ENCODE results near the gene COQ8A. TPM values are rescaled to one million over a fixed set of nuclear protein-coding genes. Genes with fewer than 3 reads are reported as not detected.

Gene COQ8A
- total and polyA plus RNA-seq, 5 donors, result 130 to 238 (median 201) TPM

- no peak overlapping the region for H3K4me3 ChIP-seq (ENCODE audit: low read length)
- ATAC-seq, result peak; percentile 36 to 49
Measured at GRCh38 chr1:226945106-226945857, 5.2 kb downstream of the COQ8A start.

GRCh38 chr1:226945858-226946245 is 5.8 kb downstream of the COQ8A start:
- ATAC-seq (peak in 1 of 2 donors; percentile 3), DNase-seq (no peak)
- no peak overlapping the region for H3K4me3 ChIP-seq (ENCODE audit: low read length)
- no peaks in the 10 kb centered on the region for H3K27me3 ChIP-seq (ENCODE audit: control insufficient read depth, insufficient read depth)
- peak overlapping the region; percentile 10 for H3K27ac ChIP-seq (ENCODE audit: low read length)
- intact Hi-C loops (cut with DNase I), result no loop called here
- no peaks in the 10 kb centered on the region for H3K9me3 ChIP-seq (ENCODE audit: control insufficient read depth, low read length)
- 61% methylated on average over 8 of the region's 8 CpGs for WGBS
- H3K4me1 ChIP-seq (ENCODE audit: control insufficient read depth, insufficient read depth, low read length), result peaks cover 31% of the 10 kb centered on the region

More at GRCh38 chr1:226945106-226945857, 5.2 kb downstream of the COQ8A start:
- peaks cover 32% of the 10 kb centered on the region for H3K4me1 ChIP-seq (ENCODE audit: control insufficient read depth, insufficient read depth, low read length)
- intact Hi-C loops (cut with DNase I), result no loop called here
- peak overlapping the region; percentile 10 for H3K27ac ChIP-seq (ENCODE audit: low read length)
- no peaks in the 10 kb centered on the region for H3K9me3 ChIP-seq (ENCODE audit: control insufficient read depth, low read length)
- DNase-seq, result peak in 1 of 3 donors; percentile 53
- 38% methylated on average over 19 of the region's 19 CpGs for WGBS
- no peaks in the 10 kb centered on the region for H3K27me3 ChIP-seq (ENCODE audit: control insufficient read depth, insufficient read depth)

- intact Hi-C loops (cut with DNase I), result no loop called here
- Histone ChIP-seq H3K4me1 (ENCODE audit: control insufficient read depth, insufficient read depth, low read length) (peaks cover 28% of the 10 kb centered on the region), H3K27me3 (ENCODE audit: control insufficient read depth, insufficient read depth) (no peaks in the 10 kb centered on the region), H3K9me3 (ENCODE audit: control insufficient read depth, low read length) (no peaks in the 10 kb centered on the region), H3K27ac (ENCODE audit: low read length) (peak overlapping the region; percentile 10), H3K4me3 (ENCODE audit: low read length) (no peak overlapping the region)
- no peak for DNase-seq
- 77% methylated on average over 9 of the region's 9 CpGs for WGBS
- peak in 1 of 2 donors; percentile 6 for ATAC-seq
Measured at GRCh38 chr1:226946285-226946684, 6.2 kb downstream of the COQ8A start.

GRCh38 chr1:226946841-226947240 is 6.7 kb downstream of the COQ8A start:
- DNase-seq (no peak), ATAC-seq (no peak)
- intact Hi-C loops (cut with DNase I), result no loop called here
- H3K4me3 ChIP-seq (ENCODE audit: low read length), result no peak overlapping the region
- H3K4me1 ChIP-seq (ENCODE audit: control insufficient read depth, insufficient read depth, low read length), result peaks cover 29% of the 10 kb centered on the region
- 61% methylated on average over 3 of the region's 3 CpGs for WGBS
- peak overlapping the region; percentile 10 for H3K27ac ChIP-seq (ENCODE audit: low read length)
- no peaks in the 10 kb centered on the region for H3K9me3 ChIP-seq (ENCODE audit: control insufficient read depth, low read length)
- no peaks in the 10 kb centered on the region for H3K27me3 ChIP-seq (ENCODE audit: control insufficient read depth, insufficient read depth)

- intact Hi-C loops (cut with DNase I), result no loop called here
- no peak overlapping the region for H3K4me3 ChIP-seq (ENCODE audit: low read length)
- peaks cover 26% of the 10 kb centered on the region for H3K4me1 ChIP-seq (ENCODE audit: control insufficient read depth, insufficient read depth, low read length)
- H3K27ac ChIP-seq (ENCODE audit: low read length), result no peak overlapping the region
- DNase-seq, result no peak
- no peaks in the 10 kb centered on the region for H3K27me3 ChIP-seq (ENCODE audit: control insufficient read depth, insufficient read depth)
- H3K9me3 ChIP-seq (ENCODE audit: control insufficient read depth, low read length), result no peaks in the 10 kb centered on the region
- WGBS, result 93% methylated on average over 2 of the region's 2 CpGs
- no peak for ATAC-seq
Measured at GRCh38 chr1:226948051-226948450, 8.0 kb downstream of the COQ8A start.

GRCh38 chr1:226948480-226948879 is 8.4 kb downstream of the COQ8A start:
- Histone ChIP-seq H3K4me1 (ENCODE audit: control insufficient read depth, insufficient read depth, low read length) (peaks cover 26% of the 10 kb centered on the region), H3K27me3 (ENCODE audit: control insufficient read depth, insufficient read depth) (no peaks in the 10 kb centered on the region), H3K27ac (ENCODE audit: low read length) (no peak overlapping the region), H3K4me3 (ENCODE audit: low read length) (no peak overlapping the region), H3K9me3 (ENCODE audit: control insufficient read depth, low read length) (no peaks in the 10 kb centered on the region)
- DNase-seq (no peak), ATAC-seq (no peak)
- 97% methylated on average over 6 of the region's 6 CpGs for WGBS
- intact Hi-C loops (cut with DNase I), result no loop called here

GRCh38 chr1:226948996-226949395 is 8.9 kb downstream of the COQ8A start:
- ATAC-seq (no peak), DNase-seq (no peak)
- H3K27ac ChIP-seq (ENCODE audit: low read length), result no peak overlapping the region
- 94% methylated on average over 15 of the region's 15 CpGs for WGBS
- H3K4me1 ChIP-seq (ENCODE audit: control insufficient read depth, insufficient read depth, low read length), result peaks cover 23% of the 10 kb centered on the region
- no peaks in the 10 kb centered on the region for H3K27me3 ChIP-seq (ENCODE audit: control insufficient read depth, insufficient read depth)
- no peaks in the 10 kb centered on the region for H3K9me3 ChIP-seq (ENCODE audit: control insufficient read depth, low read length)
- intact Hi-C loops (cut with DNase I), result no loop called here
- H3K4me3 ChIP-seq (ENCODE audit: low read length), result no peak overlapping the region

- Histone ChIP-seq H3K9me3 (ENCODE audit: control insufficient read depth, low read length) (no peaks in the 10 kb centered on the region), H3K4me3 (ENCODE audit: low read length) (no peak overlapping the region), H3K27me3 (ENCODE audit: control insufficient read depth, insufficient read depth) (no peaks in the 10 kb centered on the region), H3K27ac (ENCODE audit: low read length) (no peak overlapping the region), H3K4me1 (ENCODE audit: control insufficient read depth, insufficient read depth, low read length) (peaks cover 19% of the 10 kb centered on the region)
- intact Hi-C loops (cut with DNase I), result no loop called here
- ATAC-seq (no peak), DNase-seq (no peak)
- 94% methylated on average over 3 of the region's 3 CpGs for WGBS
Measured at GRCh38 chr1:226949401-226949800, 9.3 kb downstream of the COQ8A start.

- no peak for DNase-seq
- H3K27ac ChIP-seq (ENCODE audit: low read length), result no peak overlapping the region
- H3K4me3 ChIP-seq (ENCODE audit: low read length), result no peak overlapping the region
- peaks cover 18% of the 10 kb centered on the region for H3K4me1 ChIP-seq (ENCODE audit: control insufficient read depth, insufficient read depth, low read length)
- H3K27me3 ChIP-seq (ENCODE audit: control insufficient read depth, insufficient read depth), result no peaks in the 10 kb centered on the region
- intact Hi-C loops (cut with DNase I), result no loop called here
- WGBS, result 94% methylated on average over 1 of the region's 1 CpG
- no peak for ATAC-seq
- H3K9me3 ChIP-seq (ENCODE audit: control insufficient read depth, low read length), result no peaks in the 10 kb centered on the region
Measured at GRCh38 chr1:226950316-226950715, 10.2 kb downstream of the COQ8A start.

- WGBS, result 69% methylated on average over 6 of the region's 6 CpGs
- peaks cover 13% of the 10 kb centered on the region for H3K4me1 ChIP-seq (ENCODE audit: control insufficient read depth, insufficient read depth, low read length)
- intact Hi-C loops (cut with DNase I), result no loop called here
- H3K27me3 ChIP-seq (ENCODE audit: control insufficient read depth, insufficient read depth), result no peaks in the 10 kb centered on the region
- no peak for DNase-seq
- no peak overlapping the region for H3K27ac ChIP-seq (ENCODE audit: low read length)
- peak in 1 of 2 donors; percentile 24 for ATAC-seq
- no peaks in the 10 kb centered on the region for H3K9me3 ChIP-seq (ENCODE audit: control insufficient read depth, low read length)
- no peak overlapping the region for H3K4me3 ChIP-seq (ENCODE audit: low read length)
Measured at GRCh38 chr1:226950871-226951270, 10.8 kb downstream of the COQ8A start.

GRCh38 chr1:226951286-226952117 is 11.4 kb downstream of the COQ8A start:
- DNase-seq (no peak), ATAC-seq (peak in 1 of 2 donors; percentile 9)
- Histone ChIP-seq H3K4me1 (ENCODE audit: control insufficient read depth, insufficient read depth, low read length) (peaks cover 7% of the 10 kb centered on the region), H3K27me3 (ENCODE audit: control insufficient read depth, insufficient read depth) (no peaks in the 10 kb centered on the region), H3K27ac (ENCODE audit: low read length) (peak overlapping the region; percentile 12), H3K4me3 (ENCODE audit: low read length) (no peak overlapping the region), H3K9me3 (ENCODE audit: control insufficient read depth, low read length) (no peaks in the 10 kb centered on the region)
- intact Hi-C loops (cut with DNase I), result no loop called here
- WGBS, result 85% methylated on average over 12 of the region's 12 CpGs

Measured in right cardiac atrium (tissue), 5 donors.